ENCODE measurements around the gene RAB21.

- TF ChIP-seq YY1 (IDR thresholded peaks at IDR 0.05; ENCODE audit: insufficient read depth, insufficient read length), result no peak
- no peak for TF ChIP-seq ZNF274 (IDR thresholded peaks at IDR 0.05; ENCODE audit: low read depth, low read length)
- no peak for TF ChIP-seq SUZ12 (IDR thresholded peaks at IDR 0.05; ENCODE audit: extremely low read depth, insufficient read depth, insufficient read length)
Measured at GRCh38 chr12:71787580-71787979, 32.9 kb downstream of the RAB21 start.

Data from NT2/D1 (cell line).